Testis (tissue), 3 donors: ENCODE data around the gene CYBA. TPM values are rescaled to one million over a fixed set of nuclear protein-coding genes. Genes with fewer than 3 reads are reported as not detected.
"Not testable (repeated sequence)": the region's sequence is repeated elsewhere in the genome, so short reads cannot be mapped to it uniquely, and the experiment has no call there.

Source experiments
- DNase-seq: peaks from one replicate; pipeline ENCODE4 v3.0.0-alpha.2; 2019
- H3K27ac ChIP-seq, 2 donors: fragments of 200-600 bp; sonication (generic); one replicate each; pipeline ENCODE4 v1.5.1; 2019
- H3K27me3 ChIP-seq: fragments of 200-600 bp; sonication (generic); one replicate; pipeline ENCODE4 v1.5.1; 2019
- H3K36me3 ChIP-seq: fragments of 200-600 bp; sonication (generic); one replicate; pipeline ENCODE4 v1.5.1; 2017; ENCODE audit warnings: low read depth; ENCODE audit errors: missing control alignments
- H3K4me1 ChIP-seq: fragments of 200-600 bp; sonication (generic); one replicate; pipeline ENCODE4 v1.5.1; 2019
- H3K4me3 ChIP-seq, 2 donors: fragments of 200-600 bp; sonication (generic); one replicate each; pipeline ENCODE4 v1.5.1; 2017 to 2019
- H3K9me3 ChIP-seq: fragments of 200-600 bp; sonication (generic); one replicate; pipeline ENCODE4 v1.5.1; 2017
- POLR2A ChIP-seq: fragments of 450-650 bp; IDR thresholded peaks from one replicate; pipeline ENCODE4 v1.6.1; 2017; ENCODE audit warnings: antibody characterized with exemption, mild to moderate bottlenecking, moderate library complexity
- WGBS, 2 donors: methylation state at CpG; one replicate each; pipeline ENCODE4 v1.1.5; 2018; 5-methylcytosine and 5-hydroxymethylcytosine counted together
- intact Hi-C: fragments of 100-400 bp; cut with DNase I; formaldehyde crosslinking; loops from one replicate; pipeline ENCODE4 v1.15.1; 2023; ENCODE audit warnings: low total_unique reads
- polyA plus RNA-seq: library from polyadenylated mRNA; stranded (reverse); fragments of 350-450 nt; fragmentation: Illumina TruSeq; extraction: RNeasy Lipid Tissue Mini Kit (QIAGEN cat#74804); gene quantifications from one replicate; pipeline ENCODE4 v1.2.3, GENCODE V29; 2014; ENCODE audit warnings: low read depth, low replicate concordance; ENCODE audit not compliant: insufficient read depth
- total RNA-seq, 2 donors: library from RNA; depleted of rRNA; stranded (reverse); fragments of >200 nt; gene quantifications; one replicate each; pipeline ENCODE4 v1.2.3, GENCODE V29; 2016
- TF ChIP-seq, protein P1 (sequence below), 3 experiments: fragments of 450-650 bp in 2 of 3; fragments of 200-600 bp in 1 of 3; sonication (generic) in 1 of 3; IDR thresholded peaks; one replicate each; pipeline ENCODE4 v1.5.1; 2016 to 2019; ENCODE audit warnings: antibody characterized with exemption in 3 of 3, mild to moderate bottlenecking in 2 of 3, moderate library complexity in 1 of 3

Gene CYBA
- total and polyA plus RNA-seq, 3 donors from 2014 or later, result 11.7 to 40.0 (median 34.9) TPM

DNA sequence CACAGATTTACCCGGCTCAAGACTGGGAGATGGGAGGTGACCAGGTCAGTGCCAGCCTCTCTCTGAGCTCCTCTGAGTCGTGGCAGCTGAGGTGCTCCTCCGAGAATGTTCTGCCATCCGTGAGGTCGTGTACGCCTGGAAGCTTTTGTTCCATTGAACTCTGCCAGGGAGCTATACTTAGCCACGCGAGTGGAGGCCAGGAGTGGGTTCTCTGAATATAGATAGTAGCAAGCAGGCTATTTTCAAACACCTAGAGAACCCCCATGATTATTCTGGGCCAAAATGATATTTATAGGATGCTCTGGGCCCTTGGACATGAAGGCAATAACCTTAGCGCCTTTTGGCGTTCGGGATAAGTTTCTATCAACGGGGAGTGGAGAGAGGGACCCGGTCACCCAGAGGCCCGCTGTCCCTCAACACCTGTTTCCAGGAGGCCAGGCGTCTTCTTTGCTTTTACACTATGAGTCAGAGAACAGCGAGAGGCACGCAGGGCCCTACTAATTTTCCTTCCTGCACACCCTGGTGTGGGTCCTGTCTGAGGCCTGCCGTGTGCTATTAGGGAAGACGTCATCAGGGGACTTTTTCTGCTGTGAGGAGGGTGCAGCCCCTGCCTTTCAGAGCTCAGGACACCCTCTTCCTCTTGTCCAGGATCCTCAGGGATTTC lies 23.0 kb upstream of the CYBA start:
- TF ChIP-seq, protein P1, sequence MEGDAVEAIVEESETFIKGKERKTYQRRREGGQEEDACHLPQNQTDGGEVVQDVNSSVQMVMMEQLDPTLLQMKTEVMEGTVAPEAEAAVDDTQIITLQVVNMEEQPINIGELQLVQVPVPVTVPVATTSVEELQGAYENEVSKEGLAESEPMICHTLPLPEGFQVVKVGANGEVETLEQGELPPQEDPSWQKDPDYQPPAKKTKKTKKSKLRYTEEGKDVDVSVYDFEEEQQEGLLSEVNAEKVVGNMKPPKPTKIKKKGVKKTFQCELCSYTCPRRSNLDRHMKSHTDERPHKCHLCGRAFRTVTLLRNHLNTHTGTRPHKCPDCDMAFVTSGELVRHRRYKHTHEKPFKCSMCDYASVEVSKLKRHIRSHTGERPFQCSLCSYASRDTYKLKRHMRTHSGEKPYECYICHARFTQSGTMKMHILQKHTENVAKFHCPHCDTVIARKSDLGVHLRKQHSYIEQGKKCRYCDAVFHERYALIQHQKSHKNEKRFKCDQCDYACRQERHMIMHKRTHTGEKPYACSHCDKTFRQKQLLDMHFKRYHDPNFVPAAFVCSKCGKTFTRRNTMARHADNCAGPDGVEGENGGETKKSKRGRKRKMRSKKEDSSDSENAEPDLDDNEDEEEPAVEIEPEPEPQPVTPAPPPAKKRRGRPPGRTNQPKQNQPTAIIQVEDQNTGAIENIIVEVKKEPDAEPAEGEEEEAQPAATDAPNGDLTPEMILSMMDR (IDR thresholded peaks at IDR 0.05), result no peak
- no peak for TF ChIP-seq POLR2A
- WGBS, 2 donors, result 94 to 95% methylated on average over 19 of the region's 19 CpGs
- Histone ChIP-seq H3K36me3 (no peaks in the 10 kb centered on the region), H3K9me3 (no peaks in the 10 kb centered on the region), H3K4me3 (no peak overlapping the region), H3K27ac (no peak overlapping the region), H3K4me1 (no peaks in the 10 kb centered on the region), H3K27me3 (no peaks in the 10 kb centered on the region)
- DNase-seq, result no peak
- intact Hi-C loops, result no loop called here

DNA sequence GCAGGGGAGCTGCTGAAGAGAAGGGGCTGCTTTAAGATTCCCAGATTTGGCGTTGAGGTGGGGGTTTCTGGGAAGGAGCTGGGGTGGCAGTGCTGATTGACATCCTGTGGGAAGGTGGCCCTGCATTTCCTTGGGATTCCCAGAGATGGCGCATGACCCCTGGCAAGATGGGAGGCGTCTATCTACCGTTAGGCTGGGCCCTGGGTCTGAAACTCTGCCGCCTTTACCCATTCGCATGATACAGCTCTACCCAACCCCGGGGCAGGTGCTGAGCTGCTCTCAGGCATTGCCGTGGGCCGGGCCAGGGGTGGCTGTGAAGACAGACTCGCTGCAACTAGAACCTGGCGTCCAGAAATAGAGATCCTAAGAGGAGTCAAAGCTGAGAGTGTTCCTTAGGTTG lies 21.9 kb upstream of the CYBA start:
- no peaks in the 10 kb centered on the region for H3K27me3 ChIP-seq
- H3K27ac ChIP-seq, result no peak overlapping the region
- WGBS, 2 donors, result 87 to 89% methylated on average over 11 of the region's 11 CpGs
- DNase-seq, result no peak
- intact Hi-C loops, result no loop called here
- no peaks in the 10 kb centered on the region for H3K36me3 ChIP-seq
- H3K4me3 ChIP-seq, result no peak overlapping the region
- no peak for TF ChIP-seq POLR2A
- TF ChIP-seq, protein P1 (IDR thresholded peaks at IDR 0.05), result no peak
- H3K9me3 ChIP-seq, result no peaks in the 10 kb centered on the region
- no peaks in the 10 kb centered on the region for H3K4me1 ChIP-seq

DNA sequence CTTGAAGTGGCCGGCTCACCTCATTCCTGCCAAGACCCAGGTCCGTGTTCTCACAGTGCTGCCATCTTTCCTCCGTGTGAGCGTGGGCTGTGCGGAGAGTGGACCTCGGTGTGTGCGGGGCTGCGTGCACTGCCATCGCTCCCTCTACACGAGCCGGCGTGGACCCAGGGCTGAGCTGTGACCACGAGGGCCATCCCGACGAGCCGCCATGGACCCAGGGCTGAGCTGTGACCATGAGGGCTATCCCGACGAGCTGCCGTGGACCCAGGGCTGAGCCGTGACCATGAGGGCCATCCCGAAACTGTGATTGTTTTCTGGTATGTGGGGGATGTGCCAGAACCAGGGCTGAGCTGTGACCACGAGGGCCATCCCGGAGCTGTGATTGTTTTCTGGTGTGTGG lies 21.0 kb upstream of the CYBA start:
- Histone ChIP-seq H3K4me1 (no peaks in the 10 kb centered on the region), H3K9me3 (no peaks in the 10 kb centered on the region), H3K4me3 (no peak overlapping the region), H3K27ac (no peak overlapping the region), H3K27me3 (no peaks in the 10 kb centered on the region), H3K36me3 (no peaks in the 10 kb centered on the region)
- DNase-seq, result no peak
- TF ChIP-seq, protein P1 (IDR thresholded peaks at IDR 0.05), result no peak
- no peak for TF ChIP-seq POLR2A
- 93% methylated on average over 12 to 23 of the region's 23 CpGs for WGBS, 2 donors
- intact Hi-C loops, result no loop called here

DNA sequence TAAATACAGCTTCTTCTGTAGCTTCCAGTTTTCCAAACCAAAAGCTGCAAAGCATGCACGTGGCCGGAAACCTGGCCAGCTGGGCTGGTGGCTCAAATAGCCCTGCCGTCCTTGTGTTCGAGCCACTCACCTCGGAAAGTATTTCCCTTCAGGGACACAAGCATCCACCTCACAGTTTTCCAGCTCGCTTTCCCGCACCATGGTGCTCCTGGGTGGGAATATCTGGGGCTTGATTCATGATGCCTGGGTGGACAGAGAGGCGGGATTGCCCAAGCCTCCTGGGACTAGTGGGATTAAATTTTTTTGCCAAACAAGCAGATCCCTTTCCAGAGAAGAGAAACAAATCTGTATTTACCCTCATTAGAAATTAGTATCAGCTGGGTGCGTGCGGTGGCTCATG lies 19.1 kb upstream of the CYBA start:
- intact Hi-C loops, result no loop called here
- no peak for DNase-seq
- Histone ChIP-seq H3K36me3 (no peaks in the 10 kb centered on the region), H3K9me3 (no peaks in the 10 kb centered on the region), H3K27me3 (no peaks in the 10 kb centered on the region), H3K4me3 (no peak overlapping the region), H3K27ac (no peak overlapping the region), H3K4me1 (no peaks in the 10 kb centered on the region)
- no peak for TF ChIP-seq POLR2A
- TF ChIP-seq, protein P1 (IDR thresholded peaks at IDR 0.05), result no peak
- 61 to 72% methylated on average over 8 to 10 of the region's 10 CpGs for WGBS, 2 donors

DNA sequence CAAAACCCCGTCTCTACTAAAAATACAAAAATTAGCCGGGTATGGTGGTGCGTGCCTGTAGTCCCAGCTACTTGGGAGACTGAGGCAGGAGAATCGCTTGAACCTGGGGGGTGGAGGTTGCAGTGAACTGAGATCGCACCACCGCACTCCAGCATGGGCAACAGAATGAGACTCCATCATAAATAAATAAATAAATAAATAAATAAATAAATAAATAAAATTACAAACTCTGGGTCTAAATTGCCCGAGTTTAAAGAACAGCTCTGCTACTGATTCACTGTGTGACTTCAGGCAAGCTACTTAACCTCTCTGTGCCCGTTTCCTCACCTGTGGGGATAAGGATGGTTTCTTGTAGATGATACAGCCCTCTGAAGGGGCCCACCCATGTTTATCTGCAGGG lies 18.6 kb upstream of the CYBA start:
- H3K36me3 ChIP-seq, H3K27ac ChIP-seq, DNase-seq, H3K4me1 ChIP-seq, H3K27me3 ChIP-seq, H3K4me3 ChIP-seq, intact Hi-C loops, H3K9me3 ChIP-seq: not testable (repeated sequence)
- 94 to 96% methylated on average over 8 of the region's 8 CpGs for WGBS, 2 donors
